ENCODE measurements around the gene ABCB6.

Gene ABCB6

DNA sequence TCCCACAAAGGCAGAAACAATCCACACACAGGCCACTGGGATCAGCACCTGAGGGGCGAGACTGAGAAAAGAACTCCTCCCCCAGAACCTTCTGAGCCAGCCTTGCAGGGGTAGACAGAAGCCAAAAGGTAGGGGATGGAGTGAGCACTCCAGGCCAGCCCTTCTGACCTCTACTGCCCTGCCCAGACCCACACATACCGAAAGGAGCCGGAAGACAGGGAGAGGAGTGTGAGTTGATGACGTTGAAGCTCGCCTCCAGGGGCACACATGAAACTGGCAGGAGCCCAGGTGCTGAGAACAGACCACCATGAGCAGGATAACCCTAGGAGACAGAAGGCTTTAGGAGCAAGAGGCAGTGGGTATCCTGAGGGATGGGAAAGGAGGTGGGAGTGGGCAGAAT lies 50.8 kb downstream of the ABCB6 start:
- no peak for TF ChIP-seq ISL1 (CRISPR knock-in tag; IDR thresholded peaks at IDR 0.05)
- no peak for TF ChIP-seq CSDC2 (CRISPR knock-in tag; IDR thresholded peaks at IDR 0.05)
- TF ChIP-seq, protein P1, sequence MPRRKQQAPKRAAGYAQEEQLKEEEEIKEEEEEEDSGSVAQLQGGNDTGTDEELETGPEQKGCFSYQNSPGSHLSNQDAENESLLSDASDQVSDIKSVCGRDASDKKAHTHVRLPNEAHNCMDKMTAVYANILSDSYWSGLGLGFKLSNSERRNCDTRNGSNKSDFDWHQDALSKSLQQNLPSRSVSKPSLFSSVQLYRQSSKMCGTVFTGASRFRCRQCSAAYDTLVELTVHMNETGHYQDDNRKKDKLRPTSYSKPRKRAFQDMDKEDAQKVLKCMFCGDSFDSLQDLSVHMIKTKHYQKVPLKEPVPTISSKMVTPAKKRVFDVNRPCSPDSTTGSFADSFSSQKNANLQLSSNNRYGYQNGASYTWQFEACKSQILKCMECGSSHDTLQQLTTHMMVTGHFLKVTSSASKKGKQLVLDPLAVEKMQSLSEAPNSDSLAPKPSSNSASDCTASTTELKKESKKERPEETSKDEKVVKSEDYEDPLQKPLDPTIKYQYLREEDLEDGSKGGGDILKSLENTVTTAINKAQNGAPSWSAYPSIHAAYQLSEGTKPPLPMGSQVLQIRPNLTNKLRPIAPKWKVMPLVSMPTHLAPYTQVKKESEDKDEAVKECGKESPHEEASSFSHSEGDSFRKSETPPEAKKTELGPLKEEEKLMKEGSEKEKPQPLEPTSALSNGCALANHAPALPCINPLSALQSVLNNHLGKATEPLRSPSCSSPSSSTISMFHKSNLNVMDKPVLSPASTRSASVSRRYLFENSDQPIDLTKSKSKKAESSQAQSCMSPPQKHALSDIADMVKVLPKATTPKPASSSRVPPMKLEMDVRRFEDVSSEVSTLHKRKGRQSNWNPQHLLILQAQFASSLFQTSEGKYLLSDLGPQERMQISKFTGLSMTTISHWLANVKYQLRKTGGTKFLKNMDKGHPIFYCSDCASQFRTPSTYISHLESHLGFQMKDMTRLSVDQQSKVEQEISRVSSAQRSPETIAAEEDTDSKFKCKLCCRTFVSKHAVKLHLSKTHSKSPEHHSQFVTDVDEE (CRISPR knock-in tag; IDR thresholded peaks at IDR 0.05): no peak
- no peak for TF ChIP-seq ZNF565 (CRISPR knock-in tag; conservative IDR thresholded peaks at IDR 0.05; ENCODE audit: low read depth)
- no peak for TF ChIP-seq OSR1 (CRISPR knock-in tag; IDR thresholded peaks at IDR 0.05)
- no peak for TF ChIP-seq PPARA (CRISPR knock-in tag; IDR thresholded peaks at IDR 0.05; ENCODE audit: borderline replicate concordance)
- TF ChIP-seq TOX (CRISPR knock-in tag; IDR thresholded peaks at IDR 0.05; ENCODE audit: borderline replicate concordance): no peak
- TF ChIP-seq ZFP30 (CRISPR knock-in tag; IDR thresholded peaks at IDR 0.05): no peak
- TF ChIP-seq, protein P2, sequence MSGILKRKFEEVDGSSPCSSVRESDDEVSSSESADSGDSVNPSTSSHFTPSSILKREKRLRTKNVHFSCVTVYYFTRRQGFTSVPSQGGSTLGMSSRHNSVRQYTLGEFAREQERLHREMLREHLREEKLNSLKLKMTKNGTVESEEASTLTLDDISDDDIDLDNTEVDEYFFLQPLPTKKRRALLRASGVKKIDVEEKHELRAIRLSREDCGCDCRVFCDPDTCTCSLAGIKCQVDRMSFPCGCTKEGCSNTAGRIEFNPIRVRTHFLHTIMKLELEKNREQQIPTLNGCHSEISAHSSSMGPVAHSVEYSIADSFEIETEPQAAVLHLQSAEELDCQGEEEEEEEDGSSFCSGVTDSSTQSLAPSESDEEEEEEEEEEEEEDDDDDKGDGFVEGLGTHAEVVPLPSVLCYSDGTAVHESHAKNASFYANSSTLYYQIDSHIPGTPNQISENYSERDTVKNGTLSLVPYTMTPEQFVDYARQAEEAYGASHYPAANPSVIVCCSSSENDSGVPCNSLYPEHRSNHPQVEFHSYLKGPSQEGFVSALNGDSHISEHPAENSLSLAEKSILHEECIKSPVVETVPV (CRISPR knock-in tag; IDR thresholded peaks at IDR 0.05): no peak
- no peak for ATAC-seq

DNA sequence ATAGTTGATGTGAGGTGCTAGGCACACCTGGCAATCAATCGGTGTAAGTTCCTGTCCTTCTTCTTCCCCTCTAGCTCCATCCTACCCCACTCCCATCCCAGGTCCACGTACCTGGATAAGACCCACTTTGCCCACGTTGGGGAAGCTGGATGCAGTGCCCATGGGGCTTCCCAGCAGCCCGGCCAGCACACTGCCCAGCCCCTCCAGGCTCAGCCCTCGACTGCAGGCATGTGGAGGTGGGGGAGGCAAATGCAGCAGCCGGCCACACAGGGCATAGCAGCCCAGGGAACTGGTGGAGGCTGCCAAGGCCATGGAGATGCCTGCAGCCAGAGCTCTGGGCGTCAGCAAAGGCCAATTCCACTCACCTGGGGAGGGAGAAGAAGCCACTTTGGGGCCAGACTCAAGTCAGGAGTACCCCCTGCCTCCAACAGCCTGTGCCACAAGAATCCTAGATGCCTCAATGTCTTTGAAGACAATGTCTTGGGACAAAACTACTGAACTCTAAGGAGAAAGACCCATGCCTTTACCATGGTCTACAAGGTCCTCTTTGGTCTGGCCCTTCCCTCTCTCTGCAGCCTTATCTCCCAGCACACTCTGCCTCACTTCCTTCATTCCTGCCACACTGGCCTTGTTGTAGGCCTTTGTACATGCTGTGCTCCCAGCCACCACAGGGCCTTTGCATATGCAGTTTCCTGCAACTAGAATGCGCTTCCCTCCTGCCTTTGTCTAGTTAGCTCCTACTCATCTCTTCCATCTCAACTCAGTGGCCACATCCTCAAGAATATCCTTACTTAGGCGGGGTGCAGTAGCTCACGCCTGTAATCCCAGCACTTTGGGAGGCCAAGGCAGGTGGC lies 53.5 kb downstream of the ABCB6 start:
- TF ChIP-seq, protein P2 (CRISPR knock-in tag; IDR thresholded peaks at IDR 0.05): no peak
- TF ChIP-seq, protein P3, sequence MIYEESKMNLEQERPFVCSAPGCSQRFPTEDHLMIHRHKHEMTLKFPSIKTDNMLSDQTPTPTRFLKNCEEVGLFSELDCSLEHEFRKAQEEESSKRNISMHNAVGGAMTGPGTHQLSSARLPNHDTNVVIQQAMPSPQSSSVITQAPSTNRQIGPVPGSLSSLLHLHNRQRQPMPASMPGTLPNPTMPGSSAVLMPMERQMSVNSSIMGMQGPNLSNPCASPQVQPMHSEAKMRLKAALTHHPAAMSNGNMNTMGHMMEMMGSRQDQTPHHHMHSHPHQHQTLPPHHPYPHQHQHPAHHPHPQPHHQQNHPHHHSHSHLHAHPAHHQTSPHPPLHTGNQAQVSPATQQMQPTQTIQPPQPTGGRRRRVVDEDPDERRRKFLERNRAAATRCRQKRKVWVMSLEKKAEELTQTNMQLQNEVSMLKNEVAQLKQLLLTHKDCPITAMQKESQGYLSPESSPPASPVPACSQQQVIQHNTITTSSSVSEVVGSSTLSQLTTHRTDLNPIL (CRISPR knock-in tag; IDR thresholded peaks at IDR 0.05; ENCODE audit: low read depth): no peak
- TF ChIP-seq OSR1 (CRISPR knock-in tag; IDR thresholded peaks at IDR 0.05): no peak
- no peak for ATAC-seq

DNA sequence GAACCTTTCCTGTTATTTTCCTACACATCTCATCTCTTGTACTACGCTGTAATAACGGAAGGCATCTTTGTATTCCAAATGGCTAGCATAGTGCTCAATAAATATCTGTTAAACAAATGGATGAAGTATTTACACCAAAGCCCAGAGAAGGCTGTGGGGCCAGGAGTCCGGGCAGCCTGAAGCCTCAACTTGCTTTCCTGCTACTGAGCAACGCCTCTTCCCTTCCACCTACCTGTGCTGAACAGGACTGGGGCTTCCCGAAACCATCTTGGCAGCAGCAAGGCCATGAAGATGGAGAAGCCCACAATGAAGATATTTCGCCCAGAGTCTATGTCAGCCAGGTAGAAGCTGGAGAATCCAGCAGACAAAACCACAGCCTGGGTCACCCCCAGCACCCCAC lies 55.6 kb downstream of the ABCB6 start:
- TF ChIP-seq, protein P4, sequence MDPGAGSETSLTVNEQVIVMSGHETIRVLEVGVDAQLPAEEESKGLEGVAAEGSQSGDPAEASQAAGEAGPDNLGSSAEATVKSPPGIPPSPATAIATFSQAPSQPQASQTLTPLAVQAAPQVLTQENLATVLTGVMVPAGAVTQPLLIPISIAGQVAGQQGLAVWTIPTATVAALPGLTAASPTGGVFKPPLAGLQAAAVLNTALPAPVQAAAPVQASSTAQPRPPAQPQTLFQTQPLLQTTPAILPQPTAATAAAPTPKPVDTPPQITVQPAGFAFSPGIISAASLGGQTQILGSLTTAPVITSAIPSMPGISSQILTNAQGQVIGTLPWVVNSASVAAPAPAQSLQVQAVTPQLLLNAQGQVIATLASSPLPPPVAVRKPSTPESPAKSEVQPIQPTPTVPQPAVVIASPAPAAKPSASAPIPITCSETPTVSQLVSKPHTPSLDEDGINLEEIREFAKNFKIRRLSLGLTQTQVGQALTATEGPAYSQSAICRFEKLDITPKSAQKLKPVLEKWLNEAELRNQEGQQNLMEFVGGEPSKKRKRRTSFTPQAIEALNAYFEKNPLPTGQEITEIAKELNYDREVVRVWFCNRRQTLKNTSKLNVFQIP (CRISPR knock-in tag; IDR thresholded peaks at IDR 0.05; ENCODE audit: borderline replicate concordance, low read depth): no peak
- TF ChIP-seq, protein P1 (CRISPR knock-in tag; IDR thresholded peaks at IDR 0.05): no peak
- ATAC-seq: no peak

DNA sequence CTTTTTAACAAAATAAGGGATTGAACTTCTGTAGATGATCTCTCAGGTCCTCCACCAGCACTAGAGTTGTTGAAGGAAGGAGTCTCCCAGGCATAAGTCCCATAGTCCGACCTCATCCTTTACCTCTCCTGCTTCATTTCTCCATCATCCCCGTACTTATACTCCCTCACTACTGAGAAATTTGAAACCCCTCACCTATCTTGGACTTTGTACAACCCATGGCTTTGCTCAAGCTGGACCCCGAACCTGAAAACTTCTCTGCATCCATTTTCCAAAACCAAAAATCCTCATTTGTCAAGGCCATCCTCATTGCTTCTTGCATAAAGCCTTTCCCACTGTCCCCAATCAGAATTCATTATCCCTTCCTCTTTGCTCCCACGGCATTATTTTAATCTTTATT lies 57.7 kb downstream of the ABCB6 start:
- TF ChIP-seq, protein P2 (CRISPR knock-in tag; IDR thresholded peaks at IDR 0.05): no peak
- TF ChIP-seq ARNTL (CRISPR knock-in tag; IDR thresholded peaks at IDR 0.05; ENCODE audit: borderline replicate concordance, low read depth) (no peak), ZNF565 (CRISPR knock-in tag; conservative IDR thresholded peaks at IDR 0.05; ENCODE audit: low read depth) (no peak), GLIS3 (CRISPR knock-in tag; IDR thresholded peaks at IDR 0.05) (no peak), TOX (CRISPR knock-in tag; IDR thresholded peaks at IDR 0.05; ENCODE audit: borderline replicate concordance) (no peak), BACH2 (CRISPR knock-in tag; IDR thresholded peaks at IDR 0.05; ENCODE audit: borderline replicate concordance) (no peak)
- TF ChIP-seq, protein P4 (CRISPR knock-in tag; IDR thresholded peaks at IDR 0.05; ENCODE audit: borderline replicate concordance, low read depth): no peak
- ATAC-seq: no peak

All from SK-N-SH treated with all-trans-retinoic acid at 6 μM for 48 hours (cell line).